Measurements from ENCODE around the gene MYNN.

MYNN gene

DNA sequence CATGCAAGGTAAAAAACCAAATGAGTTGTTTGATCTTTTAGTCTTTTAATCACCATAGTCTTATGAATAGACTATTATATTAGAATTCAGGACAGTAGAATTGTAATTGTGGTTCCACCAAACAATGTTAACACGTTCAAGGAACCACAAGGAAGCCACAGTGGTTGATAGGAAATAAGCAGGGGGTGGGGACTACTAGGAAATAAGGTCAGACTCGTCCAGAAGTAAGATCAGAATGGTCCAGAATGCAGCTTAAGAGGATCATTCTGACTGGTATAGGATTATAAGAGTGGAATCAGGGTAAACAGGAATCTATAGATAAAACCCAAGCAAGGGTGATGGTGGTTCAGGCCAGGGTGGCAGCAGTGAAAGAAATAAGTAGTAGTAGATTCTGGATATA, 7.5 kb downstream of the MYNN start:
- peak in 1 of 2 donors; percentile 30 for DNase-seq

DNA sequence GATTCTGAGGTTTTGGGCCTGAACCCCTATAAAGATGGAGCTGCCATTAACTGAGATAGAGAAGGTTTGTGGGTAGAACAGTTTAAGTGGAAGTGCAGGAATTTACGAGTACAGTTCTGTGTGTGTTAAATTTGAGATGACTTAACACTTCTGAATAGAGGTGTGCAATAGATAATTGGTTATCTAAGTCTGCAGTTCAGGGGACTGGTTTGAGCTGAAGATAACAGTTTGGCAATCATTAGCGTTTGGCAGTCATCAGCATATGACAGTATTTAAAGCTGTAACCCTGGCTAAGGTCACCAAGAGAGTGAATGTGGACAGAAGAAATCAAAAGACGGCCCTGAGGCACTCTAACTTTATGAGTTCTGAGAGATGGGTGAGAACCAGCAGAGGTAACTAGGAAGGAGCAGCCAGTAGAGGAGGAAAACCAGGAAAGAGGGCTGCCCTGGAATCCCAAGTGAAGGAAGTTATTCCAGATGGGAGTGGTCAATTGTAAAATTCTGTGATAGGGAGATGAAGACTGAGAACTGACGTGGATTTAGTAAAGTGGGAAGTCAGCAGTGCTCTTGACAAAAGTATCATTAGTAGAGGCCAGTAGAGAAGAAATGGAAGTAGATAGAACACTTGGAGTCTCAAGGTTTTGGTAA, 8.1 kb downstream of the MYNN start:
- DNase-seq, result no peak

DNA sequence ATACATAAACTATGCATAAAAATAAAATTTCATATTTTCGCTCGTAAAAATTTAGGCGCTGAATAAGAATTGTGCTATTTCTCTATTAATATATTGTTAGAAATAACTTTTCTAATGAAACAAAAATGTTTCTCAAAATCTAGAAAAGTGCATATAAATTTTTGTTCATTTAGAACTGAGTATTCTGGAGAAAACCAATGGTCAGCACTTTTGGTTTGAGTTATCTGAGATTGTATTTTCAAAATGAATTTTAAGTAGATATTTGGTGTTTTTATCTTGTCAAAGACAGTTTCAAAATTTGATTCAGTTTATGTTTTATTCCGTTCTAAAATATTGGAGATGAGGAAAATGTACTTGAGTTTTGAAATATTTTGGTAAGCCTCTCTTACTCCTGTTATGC, 13.9 kb downstream of the MYNN start:
- DNase-seq, result no peak

DNA sequence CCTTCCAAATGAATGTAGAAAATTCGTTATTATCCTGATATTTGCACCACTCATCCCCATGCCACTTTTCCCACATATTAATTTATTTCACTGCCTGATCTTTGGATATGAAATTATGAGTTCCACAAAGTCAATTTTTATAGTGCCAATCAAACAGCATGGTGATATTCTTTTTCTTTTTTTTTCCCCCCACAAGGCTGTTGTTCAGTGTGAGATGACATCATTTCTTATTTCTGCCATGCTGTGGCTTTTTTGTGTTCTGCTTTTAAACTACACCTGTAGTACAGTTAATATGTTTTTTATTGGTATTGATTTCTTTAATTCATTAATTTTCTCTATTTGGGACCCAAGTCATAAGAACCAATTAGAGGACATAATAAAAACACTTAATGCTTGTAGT, 14.6 kb downstream of the MYNN start:
- DNase-seq, result no peak

DNA sequence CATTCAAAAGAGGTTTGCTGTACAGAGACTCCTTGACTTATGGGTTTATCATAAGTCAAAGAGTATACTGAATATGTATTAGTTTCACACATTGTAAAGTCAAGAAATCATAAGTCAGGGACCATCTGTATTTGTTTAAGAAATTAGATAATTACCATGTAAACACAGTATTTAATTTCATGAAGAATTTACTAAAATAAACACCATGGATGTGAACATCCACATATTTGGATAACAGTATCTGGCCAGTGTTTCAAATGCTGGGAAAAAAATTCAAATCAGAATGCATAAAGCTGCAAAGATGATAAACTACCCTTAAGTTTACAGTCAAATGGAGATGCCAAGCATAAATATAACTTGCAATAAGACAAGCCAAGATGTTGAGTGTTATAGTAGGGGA, 17.0 kb downstream of the MYNN start:
- no peak for DNase-seq

DNA sequence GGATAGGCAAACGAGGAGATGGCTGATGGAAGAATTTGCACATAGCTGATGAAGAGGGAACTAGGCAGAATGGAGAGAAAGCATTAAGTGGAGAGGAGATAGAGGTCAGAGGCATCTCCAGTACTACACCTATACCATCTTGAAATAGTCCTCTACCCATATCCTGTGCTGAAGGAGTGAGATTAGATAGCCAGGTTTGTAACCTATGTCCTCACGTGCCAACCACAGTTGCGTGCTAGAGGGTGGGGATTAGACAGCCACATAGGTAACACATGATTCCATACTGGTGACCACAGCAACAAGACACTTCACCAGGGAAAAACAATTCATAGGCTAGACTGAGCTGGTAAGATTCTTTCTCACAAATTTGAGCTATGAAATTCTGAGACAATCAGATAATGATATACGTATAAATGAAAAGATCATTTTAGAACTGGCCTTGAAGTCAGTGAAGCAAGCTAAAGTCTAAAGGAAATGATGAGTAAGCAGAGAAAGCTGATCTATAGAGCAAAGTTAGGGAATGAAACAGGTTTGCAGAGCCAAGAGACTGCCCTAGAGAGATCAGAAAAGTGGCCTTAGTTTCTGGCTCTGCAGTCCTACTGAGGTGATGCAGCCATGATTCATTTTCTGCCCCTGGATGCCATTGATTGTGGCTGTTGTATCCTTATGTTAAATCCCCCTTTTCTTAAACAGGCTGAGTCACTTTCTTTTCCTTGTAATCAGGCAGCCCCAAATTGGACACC, 17.7 kb downstream of the MYNN start:
- DNase-seq, result no peak

DNA sequence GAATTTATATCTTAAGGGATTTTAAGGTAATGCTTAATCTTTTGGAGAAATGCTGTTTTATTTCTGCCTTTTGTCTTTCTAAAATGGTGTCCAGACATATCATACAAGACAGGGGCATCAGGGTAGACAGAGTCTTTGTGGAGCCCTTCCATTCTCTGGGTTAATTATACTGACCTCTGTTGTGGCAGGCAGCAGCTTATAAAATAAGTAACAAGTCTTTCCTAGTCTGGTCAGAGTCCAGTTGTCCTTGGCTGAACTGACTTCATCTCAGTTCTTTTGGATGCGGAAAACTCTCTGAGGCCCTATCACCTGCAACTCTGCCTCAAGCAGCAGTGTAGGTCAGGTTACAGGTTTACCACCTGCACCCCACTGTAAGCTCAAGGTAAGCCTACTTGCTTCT, 19.2 kb downstream of the MYNN start:
- DNase-seq, result no peak

DNA sequence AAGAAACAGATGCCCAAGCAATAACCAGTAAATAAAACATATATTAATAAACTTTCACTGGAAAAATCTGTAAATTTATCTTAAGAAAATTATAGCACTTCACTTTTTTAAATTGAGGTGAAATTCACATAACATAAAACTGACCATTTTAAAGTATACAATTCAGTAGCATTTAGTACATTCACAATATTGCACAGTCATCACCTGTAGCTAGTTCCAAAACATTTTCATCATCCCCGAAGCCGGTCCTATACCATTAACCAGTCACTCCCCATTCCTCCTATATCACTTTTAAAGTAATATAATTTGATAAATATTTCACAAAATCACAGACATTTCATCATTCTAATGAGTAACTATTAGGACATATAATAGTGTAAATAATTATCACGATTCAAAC, 31.5 kb downstream of the MYNN start:
- no peak for DNase-seq

DNA sequence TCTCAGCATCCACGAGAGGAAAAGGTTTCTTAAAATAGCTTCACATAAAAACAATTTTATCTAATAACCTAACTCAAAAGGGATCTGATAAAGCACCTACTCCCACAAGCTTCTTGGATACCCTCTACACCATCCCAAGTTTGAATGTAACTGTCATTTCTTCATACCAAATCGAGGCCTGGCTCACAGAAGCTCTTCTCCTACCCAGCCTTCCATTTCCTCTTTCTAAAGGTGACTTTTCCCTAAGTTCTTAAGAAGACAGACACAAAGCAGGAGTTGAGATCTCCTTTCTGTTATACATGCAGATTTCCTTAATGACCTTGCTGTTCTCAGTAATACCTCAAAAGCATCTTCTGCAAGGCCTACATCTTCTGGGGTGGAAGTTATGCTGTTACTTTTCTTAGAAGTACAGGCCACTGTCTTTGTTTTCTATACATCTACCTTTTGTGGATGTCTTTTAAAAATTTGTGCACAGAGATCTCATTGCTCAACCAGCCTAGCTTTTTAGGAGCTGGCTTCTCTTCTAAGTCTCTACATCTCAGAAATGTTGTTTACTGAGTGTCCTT, 36.1 kb downstream of the MYNN start:
- no peak for DNase-seq

DNA sequence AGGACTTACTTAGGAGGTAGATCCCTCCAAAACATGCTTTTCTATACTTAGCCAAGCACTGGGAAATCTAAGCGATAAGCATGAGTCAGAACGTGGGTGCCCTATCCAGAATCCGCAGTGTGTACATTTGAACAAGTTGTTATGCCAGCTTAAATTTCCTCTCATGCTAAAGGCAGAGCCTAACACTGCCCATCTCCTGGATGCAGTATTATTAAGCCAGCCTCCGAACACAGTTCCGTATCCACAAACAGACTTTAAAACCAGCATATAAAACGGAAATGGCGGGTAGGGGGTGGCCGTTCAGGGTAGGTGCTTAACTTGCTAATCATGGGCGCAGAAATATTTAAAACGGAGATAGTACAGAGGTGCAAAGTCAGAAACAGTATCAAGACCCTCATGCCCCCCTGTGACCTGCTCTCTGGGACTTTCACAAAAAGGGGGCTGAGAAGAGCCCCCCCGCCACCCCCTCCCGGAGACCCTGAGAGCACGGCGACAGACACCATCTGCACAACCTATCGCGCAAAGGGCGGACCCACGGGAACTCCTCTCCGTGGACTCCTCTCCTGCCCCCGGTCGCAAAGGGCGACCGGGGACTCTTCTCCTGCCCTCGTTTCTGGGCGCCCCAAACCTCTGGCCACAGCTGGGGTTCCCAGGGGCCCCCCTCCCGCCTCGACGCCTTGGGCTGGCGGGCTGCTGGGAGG, 38.6 kb downstream of the MYNN start:
- DNase-seq, result peak in 1 of 2 donors; percentile 22

DNA sequence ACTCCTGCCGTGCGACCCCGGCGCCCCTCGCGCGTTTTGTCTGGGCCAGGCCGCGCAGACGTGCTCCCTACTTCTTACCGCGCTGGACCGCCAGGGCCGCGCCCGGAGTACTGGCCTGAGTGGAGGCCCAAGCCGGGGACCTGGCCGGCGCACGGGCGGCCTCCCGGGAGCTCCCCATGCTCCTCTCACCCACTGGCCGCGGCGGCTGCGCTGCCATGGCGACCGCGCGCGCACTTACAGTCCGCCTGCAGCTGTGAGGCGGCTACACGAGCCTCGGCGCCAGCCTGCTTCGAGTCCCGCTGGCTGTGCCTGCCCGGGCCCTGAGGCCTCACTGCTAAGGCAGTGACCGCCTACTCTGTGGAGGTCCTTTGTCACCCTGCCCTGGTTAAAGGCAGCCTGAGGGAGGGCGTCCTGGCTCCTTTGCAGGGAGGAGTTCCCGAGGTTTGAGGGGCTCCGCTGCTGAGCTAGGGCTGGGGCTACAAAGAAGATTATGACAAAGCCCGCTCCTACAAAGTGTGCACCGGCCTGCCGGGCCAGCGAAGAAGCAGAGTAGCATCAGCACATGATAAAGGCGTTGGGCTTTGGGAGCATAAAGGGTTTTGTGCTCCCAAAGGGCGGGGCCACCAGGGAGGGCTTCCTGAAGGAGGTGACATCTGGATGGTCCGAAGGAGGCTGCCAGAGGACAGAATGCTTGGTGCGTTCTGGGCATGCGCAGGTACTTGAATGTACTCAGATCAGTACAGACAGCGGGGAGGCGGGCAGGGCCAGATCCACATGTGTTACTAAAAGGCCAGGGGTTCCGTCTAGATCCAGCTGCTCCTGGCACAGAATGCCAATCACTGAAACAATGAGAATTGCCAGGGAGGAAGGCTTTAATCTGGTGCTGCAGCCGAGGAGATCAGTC, 39.4 kb downstream of the MYNN start, which contains the start of the genes LRRC34 and LRRIQ4:
TSS of gene LRRC34 (minus strand) at position 573 of the 904 bp plus-strand sequence. CDS start at position 217, 356 bp downstream.
TSS of gene LRRIQ4 (plus strand) at position 539 of the 904 bp plus-strand sequence. CDS start 9,052 bp downstream, outside the sequence.
- peak; percentile 74 to 78 for DNase-seq

DNA sequence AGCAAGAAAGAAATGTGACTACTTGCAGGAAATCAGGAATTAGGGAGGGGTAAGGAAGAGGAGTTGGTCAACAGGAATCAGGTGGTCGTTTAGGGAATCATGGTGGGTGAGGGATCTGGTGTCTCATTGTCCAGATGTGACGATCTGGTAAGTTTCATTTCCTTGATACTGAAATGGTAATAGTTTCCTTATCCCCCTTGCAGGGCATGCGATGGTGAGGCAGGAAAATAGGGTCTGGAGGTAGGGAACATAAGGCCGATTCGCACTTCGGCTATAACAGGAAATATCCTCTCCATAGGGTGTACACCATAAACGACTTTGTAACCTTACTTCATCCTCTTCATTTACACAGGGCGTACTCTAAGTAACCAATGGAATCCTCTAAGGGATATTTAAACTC, 40.1 kb downstream of the MYNN start:
- DNase-seq, result peak; percentile 4 to 20

DNA sequence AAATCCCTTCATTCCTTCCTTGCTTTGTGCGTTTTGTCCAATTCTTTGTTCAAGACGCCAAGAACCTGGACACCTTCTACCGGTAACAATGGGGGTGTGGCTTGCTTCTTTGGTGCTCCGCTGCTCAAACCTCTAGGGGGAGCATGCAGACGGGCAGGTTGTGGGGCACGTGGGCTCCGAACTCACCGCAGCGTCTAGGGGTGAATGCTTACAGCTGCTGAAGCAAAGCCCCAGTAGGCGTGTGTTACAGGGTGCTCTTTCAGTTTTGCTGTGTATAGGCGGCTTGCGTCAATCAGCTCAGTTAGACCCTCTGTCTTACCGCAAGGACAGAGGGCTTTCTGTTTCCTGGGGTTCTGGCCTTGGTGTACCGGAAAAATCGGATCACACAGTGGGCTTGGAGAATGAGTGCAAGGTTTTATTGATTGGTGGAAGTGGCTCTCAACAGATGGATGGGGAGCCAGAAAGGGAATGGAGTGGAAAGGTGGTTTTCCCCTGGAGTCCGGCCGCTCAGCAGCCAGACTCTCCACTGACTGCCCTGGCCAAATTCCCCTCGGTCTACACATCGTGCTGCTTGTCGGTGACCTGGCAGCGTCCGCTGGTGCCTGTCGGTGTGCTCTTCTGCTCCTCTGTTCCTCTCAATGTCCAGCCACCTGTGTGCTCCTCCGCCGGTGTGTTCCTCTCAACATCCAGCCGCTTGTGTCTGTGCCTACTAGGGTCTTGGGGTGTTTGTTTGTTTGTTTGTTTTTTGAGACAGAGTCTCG, 40.7 kb downstream of the MYNN start:
- peak; percentile 85 to 88 for DNase-seq

DNA sequence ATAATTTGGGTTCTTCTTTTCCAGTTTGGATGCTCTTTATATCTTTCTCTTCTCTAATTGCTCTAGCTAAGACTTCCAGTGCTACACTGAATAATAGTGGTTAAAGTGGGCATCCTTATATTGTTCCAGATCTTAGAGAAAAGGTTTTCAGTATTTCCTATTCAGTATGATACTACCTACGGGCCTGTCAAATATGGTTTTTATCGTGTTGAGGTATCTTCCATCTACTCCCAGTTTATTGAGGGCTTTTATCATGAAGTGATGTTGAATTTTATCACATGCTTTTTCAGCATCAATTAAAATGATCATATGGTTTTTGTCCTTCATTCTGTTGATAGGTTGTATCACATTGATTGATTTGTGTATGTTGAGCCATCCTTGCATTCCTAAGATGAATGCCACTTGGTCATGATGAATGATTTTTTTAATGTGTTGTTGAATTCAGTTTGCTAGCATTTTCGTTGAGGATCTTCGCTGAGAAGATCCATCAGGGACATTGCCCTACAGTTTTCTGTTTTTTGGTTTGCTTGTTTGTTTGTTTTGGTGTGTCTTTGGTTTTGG, 42.5 kb downstream of the MYNN start:
- DNase-seq, result no peak

DNA sequence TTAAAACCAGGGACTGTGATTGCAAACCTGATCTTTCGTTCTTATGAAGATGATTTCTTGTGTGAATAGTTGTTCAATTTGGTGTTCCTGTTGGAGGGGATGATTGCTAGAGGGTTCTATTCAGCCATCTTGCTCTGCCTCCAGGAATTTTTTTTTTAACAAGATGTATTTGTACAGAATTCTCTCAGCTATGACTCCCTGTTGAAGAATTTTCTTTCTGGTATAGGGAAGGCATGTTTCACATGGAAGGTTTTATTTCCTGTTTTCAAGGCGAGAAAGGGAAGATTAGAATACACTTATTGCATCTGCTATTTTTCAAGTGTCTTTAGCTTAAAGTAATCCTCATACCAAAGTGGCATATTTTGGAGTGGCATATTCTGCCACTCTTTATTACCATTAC, 45.1 kb downstream of the MYNN start:
- DNase-seq, result no peak

DNA sequence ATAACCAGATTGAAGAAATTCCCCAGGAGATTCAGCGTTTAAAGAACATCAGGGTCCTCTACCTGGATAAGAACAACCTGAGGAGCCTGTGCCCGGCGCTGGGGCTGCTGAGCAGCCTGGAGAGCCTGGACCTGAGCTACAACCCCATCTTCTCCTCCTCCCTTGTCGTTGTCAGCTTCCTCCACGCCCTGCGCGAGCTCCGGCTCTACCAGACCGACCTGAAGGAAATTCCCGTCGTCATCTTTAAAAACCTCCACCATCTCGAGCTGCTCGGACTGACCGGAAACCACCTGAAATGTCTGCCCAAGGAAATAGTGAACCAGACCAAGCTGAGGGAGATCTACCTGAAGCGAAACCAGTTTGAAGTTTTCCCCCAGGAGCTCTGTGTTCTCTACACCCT, 48.9 kb downstream of the MYNN start:
- DNase-seq, result no peak

DNA sequence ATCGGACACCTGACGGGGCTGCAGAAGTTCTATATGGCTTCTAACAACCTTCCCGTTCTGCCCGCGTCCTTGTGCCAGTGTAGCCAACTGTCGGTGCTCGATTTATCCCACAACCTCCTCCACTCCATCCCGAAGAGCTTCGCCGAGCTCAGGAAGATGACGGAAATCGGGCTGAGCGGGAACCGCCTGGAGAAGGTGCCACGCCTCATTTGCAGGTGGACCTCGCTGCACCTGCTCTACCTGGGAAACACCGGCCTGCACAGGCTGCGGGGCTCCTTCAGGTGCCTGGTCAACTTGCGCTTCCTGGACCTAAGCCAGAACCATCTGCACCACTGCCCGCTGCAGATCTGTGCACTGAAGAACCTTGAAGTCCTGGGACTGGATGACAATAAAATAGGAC, 49.3 kb downstream of the MYNN start:
- DNase-seq, result no peak

DNA sequence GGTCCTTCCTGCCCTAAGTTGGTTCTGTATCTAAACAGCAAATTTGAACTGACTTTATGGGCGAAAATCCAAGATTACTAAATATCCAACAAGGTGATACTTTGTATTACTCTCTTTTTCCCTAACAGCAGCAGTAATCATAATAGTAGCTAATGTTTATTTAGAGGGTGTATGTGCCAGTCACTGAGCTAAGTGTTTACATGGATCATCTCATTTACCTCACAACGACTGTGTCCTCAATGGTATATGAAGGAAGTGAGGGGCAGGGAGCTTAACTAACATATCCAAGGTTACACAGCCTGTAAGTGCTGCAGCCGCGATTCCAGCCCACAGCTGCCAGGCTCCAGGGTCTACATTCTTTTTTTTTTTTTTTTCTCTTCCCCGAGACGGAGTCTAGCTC, 49.8 kb downstream of the MYNN start:
- DNase-seq, result no peak

DNA sequence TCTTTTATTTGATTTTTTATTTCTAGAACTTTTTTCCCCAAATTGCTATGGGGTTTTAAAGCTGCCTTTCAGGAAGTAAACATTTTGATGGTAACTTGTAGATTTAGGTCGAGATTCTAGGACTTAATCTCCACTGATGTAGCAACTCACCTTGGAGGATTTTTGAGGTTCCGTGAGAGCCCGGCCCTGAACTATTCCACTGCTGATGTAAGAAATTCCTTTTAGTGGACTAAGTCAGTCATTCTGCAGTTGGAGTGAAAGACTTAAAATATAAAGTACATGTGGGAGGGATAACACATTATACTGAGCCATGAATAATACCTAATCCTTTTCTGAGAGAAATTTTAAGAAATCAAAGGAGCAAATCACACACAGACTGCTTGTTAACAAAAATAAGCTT, 52.1 kb downstream of the MYNN start:
- DNase-seq, result no peak

DNA sequence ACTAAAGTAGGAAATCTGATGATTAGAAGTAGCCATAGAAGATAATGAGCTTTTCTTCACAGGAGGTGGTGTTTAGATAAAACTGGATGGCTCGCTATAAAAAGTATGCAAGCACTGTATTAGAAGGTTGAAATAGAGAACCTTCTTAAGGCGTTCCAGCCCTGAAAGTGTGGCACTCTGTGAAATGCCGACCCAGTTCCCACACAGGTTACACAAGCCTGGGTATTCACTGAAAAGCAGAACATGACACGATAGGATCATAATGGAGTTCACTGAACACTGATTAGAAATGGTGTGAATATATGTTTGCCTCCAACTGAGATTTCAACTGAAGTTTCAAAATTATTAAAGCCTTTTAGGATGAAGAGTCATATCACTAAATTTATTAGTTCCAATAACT, 54.5 kb downstream of the MYNN start:
- DNase-seq, result no peak

DNA sequence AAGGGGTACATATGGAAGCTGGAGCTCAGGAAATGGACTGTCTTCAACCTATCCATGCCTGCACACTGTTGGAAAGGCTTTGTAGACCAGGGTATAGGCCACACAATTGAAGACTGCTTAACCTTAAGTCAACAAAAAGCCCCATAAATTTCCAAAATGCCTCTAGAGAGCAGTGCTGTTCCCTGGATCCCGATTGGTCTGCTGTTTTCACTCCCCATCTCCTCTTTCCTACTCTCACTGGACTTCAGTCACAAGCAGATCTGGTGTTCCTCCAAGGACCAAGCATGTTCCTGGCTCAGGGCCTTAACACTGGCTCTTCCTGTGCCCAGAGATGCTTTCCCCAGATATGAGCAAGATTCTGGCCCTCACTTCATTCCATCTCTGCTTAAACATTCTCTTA, 62.3 kb downstream of the MYNN start:
- DNase-seq, result no peak
